ENCODE data around the gene BTC. TPM values are rescaled to one million over a fixed set of nuclear protein-coding genes. Genes with fewer than 3 reads are reported as not detected.

The BTC gene
- total RNA-seq, 2 donors from 2014 or later, result 0.09 to 0.24 TPM

DNA sequence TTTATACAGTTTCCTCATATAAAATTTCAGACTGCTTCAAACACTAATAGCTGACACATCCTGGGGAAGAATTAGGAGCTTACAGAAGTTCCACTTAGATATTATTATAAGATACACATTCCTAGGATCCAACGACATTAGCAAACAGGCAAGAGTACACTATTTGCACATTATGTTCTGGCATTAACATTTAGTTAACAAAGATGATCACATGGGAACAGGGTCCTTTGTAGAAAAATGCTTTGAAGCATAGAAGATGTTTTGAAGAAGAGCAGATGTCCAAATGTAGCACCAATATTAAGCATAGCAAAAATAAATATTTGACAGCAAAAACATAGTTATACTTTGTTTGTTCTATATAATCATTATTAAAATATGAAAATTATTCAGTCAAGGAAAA lies 52.1 kb downstream of the BTC start:
- no peak overlapping the region for H3K4me3 Mint-ChIP-seq
- no peaks in the 10 kb centered on the region for H3K27me3 Mint-ChIP-seq (ENCODE audit: insufficient read depth)
- Histone ChIP-seq H3K9ac (ENCODE audit: extremely low read depth, low read length, poor library complexity, severe bottlenecking) (no peak overlapping the region), H3K27ac (ENCODE audit: low read depth, low read length) (no peak overlapping the region), H3K9me3 (ENCODE audit: control insufficient read depth, low read length) (no peaks in the 10 kb centered on the region), H3K4me3 (ENCODE audit: low read length) (no peak overlapping the region), H3K27me3 (ENCODE audit: control insufficient read depth, insufficient read depth, low read length, poor library complexity, severe bottlenecking) (no peaks in the 10 kb centered on the region), H3K36me3 (ENCODE audit: control insufficient read depth, insufficient read depth, low read length) (no peaks in the 10 kb centered on the region), H3K4me1 (ENCODE audit: control insufficient read depth, insufficient read depth, low read length) (no peaks in the 10 kb centered on the region)
- H3K27ac Mint-ChIP-seq, result no peak overlapping the region
- H3K36me3 Mint-ChIP-seq (ENCODE audit: low read depth), result no peaks in the 10 kb centered on the region
- 72% methylated on average over 1 of the region's 1 CpG; no CpG with 5 or more reads in 1 of the 2 experiments for WGBS, 2 experiments (ENCODE audit: insufficient coverage in 1 of 2, insufficient read length in 1 of 2)
- no peak for DNase-seq
- no peaks in the 10 kb centered on the region for H3K9me3 Mint-ChIP-seq
- TF ChIP-seq CTCF (conservative IDR thresholded peaks at IDR 0.05), result no peak
- H3K4me1 Mint-ChIP-seq, result no peaks in the 10 kb centered on the region

- no peaks in the 10 kb centered on the region for H3K36me3 Mint-ChIP-seq (ENCODE audit: low read depth)
- H3K27me3 ChIP-seq (ENCODE audit: control insufficient read depth, insufficient read depth, low read length, poor library complexity, severe bottlenecking), result no peaks in the 10 kb centered on the region
- H3K4me3 Mint-ChIP-seq, result no peak overlapping the region
- H3K9me3 Mint-ChIP-seq, result no peaks in the 10 kb centered on the region
- no peak overlapping the region for H3K27ac ChIP-seq (ENCODE audit: low read depth, low read length)
- no peaks in the 10 kb centered on the region for H3K4me1 ChIP-seq (ENCODE audit: control insufficient read depth, insufficient read depth, low read length)
- no peak overlapping the region for H3K4me3 ChIP-seq (ENCODE audit: low read length)
- DNase-seq, result no peak
- no peaks in the 10 kb centered on the region for H3K4me1 Mint-ChIP-seq
- H3K27me3 Mint-ChIP-seq (ENCODE audit: insufficient read depth), result no peaks in the 10 kb centered on the region
- no peak overlapping the region for H3K9ac ChIP-seq (ENCODE audit: extremely low read depth, low read length, poor library complexity, severe bottlenecking)
- H3K27ac Mint-ChIP-seq, result no peak overlapping the region
- no peaks in the 10 kb centered on the region for H3K36me3 ChIP-seq (ENCODE audit: control insufficient read depth, insufficient read depth, low read length)
- H3K9me3 ChIP-seq (ENCODE audit: control insufficient read depth, low read length), result no peaks in the 10 kb centered on the region
- 96% methylated on average over 2 of the region's 3 CpGs; no CpG with 5 or more reads in 1 of the 2 experiments for WGBS, 2 experiments (ENCODE audit: insufficient coverage in 1 of 2, insufficient read length in 1 of 2)
- no peak for TF ChIP-seq CTCF (conservative IDR thresholded peaks at IDR 0.05)
These were observed 55.7 kb downstream of the BTC start for GRCh38 chr4:74738464-74739143.

- Histone ChIP-seq H3K9ac (ENCODE audit: extremely low read depth, low read length, poor library complexity, severe bottlenecking) (no peak overlapping the region), H3K27me3 (ENCODE audit: control insufficient read depth, insufficient read depth, low read length, poor library complexity, severe bottlenecking) (no peaks in the 10 kb centered on the region), H3K36me3 (ENCODE audit: control insufficient read depth, insufficient read depth, low read length) (no peaks in the 10 kb centered on the region), H3K4me1 (ENCODE audit: control insufficient read depth, insufficient read depth, low read length) (no peaks in the 10 kb centered on the region), H3K4me3 (ENCODE audit: low read length) (no peak overlapping the region), H3K27ac (ENCODE audit: low read depth, low read length) (no peak overlapping the region), H3K9me3 (ENCODE audit: control insufficient read depth, low read length) (no peaks in the 10 kb centered on the region)
- no peak for TF ChIP-seq CTCF (conservative IDR thresholded peaks at IDR 0.05)
- Mint-ChIP-seq H3K9me3 (no peaks in the 10 kb centered on the region), H3K4me3 (no peak overlapping the region), H3K4me1 (no peaks in the 10 kb centered on the region), H3K27me3 (ENCODE audit: insufficient read depth) (no peaks in the 10 kb centered on the region), H3K36me3 (ENCODE audit: low read depth) (no peaks in the 10 kb centered on the region), H3K27ac (no peak overlapping the region)
- 90% methylated on average over 2 of the region's 2 CpGs; no CpG with 5 or more reads in 1 of the 2 experiments for WGBS, 2 experiments (ENCODE audit: insufficient coverage in 1 of 2, insufficient read length in 1 of 2)
- DNase-seq, result no peak
These were observed 59.3 kb downstream of the BTC start for GRCh38 chr4:74734995-74735394.
